Astrocyte of the cerebellum (primary cell): ENCODE data around the gene STOML3.

Experiments
- DNase-seq: peaks from one replicate; pipeline ENCODE4 v3.0.0-alpha.2; 2011; ENCODE audit warnings: low read depth
- H3K4me3 ChIP-seq: 2 replicates; pipeline ENCODE4 v1.5.1; 2011; ENCODE audit warnings: mild to moderate bottlenecking, low read depth, low read length, moderate library complexity
- CTCF ChIP-seq: IDR thresholded peaks from 2 replicates; pipeline ENCODE4 v1.5.1; 2012; ENCODE audit warnings: low read length, low read depth, moderate library complexity, mild to moderate bottlenecking; ENCODE audit errors: missing control alignments
- in situ Hi-C: cut with HindIII; loops from 2 replicates; pipeline ENCODE4 v1.10.0; 2017; ENCODE audit warnings: low sequenced_read_pairs

STOML3 gene

GRCh38 chr13:39036212-39036611 is 45.6 kb upstream of the STOML3 start:
- TF ChIP-seq CTCF: no peak
- in situ Hi-C loops: no loop called here
- H3K4me3 ChIP-seq: peak overlapping the region; percentile 98
- DNase-seq: no peak

- no peak for DNase-seq
- no peak for TF ChIP-seq CTCF
- H3K4me3 ChIP-seq: peak overlapping the region; percentile 98
Observed at GRCh38 chr13:39035799-39036198, 45.2 kb upstream of the STOML3 start.

GRCh38 chr13:39035204-39035603 is 44.6 kb upstream of the STOML3 start:
- DNase-seq: no peak
- in situ Hi-C loops: no loop called here
- TF ChIP-seq CTCF: no peak
- H3K4me3 ChIP-seq: peak overlapping the region; percentile 98

More at GRCh38 chr13:39035799-39036198, 45.2 kb upstream of the STOML3 start:
- in situ Hi-C loops: no loop called here

- DNase-seq: no peak
- TF ChIP-seq CTCF: no peak
- H3K4me3 ChIP-seq: no peak overlapping the region
- in situ Hi-C loops: no loop called here
Observed at GRCh38 chr13:39034085-39034484, 43.5 kb upstream of the STOML3 start.

GRCh38 chr13:39032150-39032549 is 41.5 kb upstream of the STOML3 start:
- no peak overlapping the region for H3K4me3 ChIP-seq
- DNase-seq: no peak
- no peak for TF ChIP-seq CTCF
- in situ Hi-C loops: no loop called here

- no peak for TF ChIP-seq CTCF
- no peak overlapping the region for H3K4me3 ChIP-seq
- no peak for DNase-seq
- in situ Hi-C loops: no loop called here
Observed at GRCh38 chr13:39025433-39025839, 34.8 kb upstream of the STOML3 start.

GRCh38 chr13:39023761-39024160 is 33.1 kb upstream of the STOML3 start:
- no peak for TF ChIP-seq CTCF
- in situ Hi-C loops: no loop called here
- no peak for DNase-seq
- H3K4me3 ChIP-seq: no peak overlapping the region
